8988T (cell line): ENCODE results near the gene LRG1.

ENCODE experiments used
- DNase-seq: peaks from one replicate; pipeline ENCODE4 v3.0.0; 2011

Gene LRG1

DNA sequence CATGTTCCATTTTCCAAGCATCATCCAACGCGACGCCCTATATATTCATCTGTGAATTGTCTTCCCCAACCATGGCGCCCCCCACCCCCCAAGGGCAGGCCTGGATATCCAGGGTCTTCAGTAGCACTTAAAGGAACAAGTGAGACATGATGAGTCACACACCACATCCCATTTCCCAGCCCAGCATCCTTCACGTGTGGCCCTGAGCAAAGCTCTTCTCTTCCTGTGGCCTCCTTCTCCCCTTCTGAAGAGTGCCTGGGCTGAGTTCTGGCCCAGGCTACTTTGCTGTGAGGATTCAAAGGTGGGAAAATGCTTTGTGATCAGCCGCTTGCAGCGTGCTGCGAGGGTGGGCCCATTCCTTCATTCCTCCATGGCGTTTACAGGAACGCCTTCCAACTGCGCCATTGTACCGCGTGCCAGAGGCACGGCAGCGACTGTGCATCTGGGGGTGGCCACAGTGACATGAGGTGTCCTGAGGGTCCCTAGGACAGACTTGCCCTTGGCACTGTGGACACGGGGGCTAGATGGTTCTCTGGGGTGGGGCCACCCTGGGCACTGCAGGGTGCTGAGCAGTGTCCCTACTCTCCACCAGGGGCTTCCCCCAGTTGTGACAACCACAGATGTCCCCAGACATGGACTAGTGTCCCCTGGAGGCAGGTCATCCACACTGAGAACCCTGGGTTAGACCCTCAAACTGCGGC lies 33.2 kb downstream of the LRG1 start:
- no peak for DNase-seq

DNA sequence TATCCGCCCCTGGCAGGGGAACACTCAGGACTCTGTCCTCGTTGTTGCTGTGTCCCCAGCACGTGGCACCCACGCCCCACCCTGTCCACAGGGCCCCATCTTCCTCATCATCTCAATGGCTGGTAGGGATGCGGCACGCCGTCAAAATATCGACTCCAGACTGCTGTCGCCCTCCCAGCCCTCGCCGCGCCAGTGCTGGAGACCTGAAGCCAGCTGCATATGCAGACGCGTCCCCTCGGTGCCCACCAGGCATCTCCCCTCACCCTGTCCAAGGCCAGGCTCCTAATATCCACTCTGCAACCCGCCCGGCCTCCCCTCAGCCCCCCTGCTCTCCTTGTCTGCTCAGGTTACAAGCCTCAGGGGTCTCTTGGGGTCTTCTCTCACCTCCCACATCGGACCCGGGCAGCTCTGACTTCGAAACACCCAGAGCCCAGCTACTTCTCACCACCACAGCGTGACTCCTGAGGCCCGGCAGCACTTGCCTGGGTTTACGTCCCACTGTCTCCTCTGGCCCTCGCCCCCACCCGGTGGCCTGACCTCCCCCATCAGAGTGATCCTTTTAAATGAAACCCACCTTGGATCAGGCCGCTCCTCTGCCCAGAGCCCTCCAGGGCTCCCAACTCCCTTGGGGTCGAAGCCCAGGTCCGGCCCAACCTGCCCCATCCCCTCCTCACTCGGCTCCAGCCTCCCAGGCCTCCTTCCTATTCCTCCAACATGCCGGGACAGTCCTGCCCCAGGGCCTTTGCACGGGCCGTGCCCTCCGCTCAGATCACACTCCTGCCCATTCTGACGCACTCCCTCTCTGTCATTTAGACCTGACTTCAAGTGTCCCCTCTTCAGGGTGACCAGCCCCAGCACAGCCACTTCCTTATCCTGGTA lies 34.0 kb downstream of the LRG1 start:
- DNase-seq, result no peak

DNA sequence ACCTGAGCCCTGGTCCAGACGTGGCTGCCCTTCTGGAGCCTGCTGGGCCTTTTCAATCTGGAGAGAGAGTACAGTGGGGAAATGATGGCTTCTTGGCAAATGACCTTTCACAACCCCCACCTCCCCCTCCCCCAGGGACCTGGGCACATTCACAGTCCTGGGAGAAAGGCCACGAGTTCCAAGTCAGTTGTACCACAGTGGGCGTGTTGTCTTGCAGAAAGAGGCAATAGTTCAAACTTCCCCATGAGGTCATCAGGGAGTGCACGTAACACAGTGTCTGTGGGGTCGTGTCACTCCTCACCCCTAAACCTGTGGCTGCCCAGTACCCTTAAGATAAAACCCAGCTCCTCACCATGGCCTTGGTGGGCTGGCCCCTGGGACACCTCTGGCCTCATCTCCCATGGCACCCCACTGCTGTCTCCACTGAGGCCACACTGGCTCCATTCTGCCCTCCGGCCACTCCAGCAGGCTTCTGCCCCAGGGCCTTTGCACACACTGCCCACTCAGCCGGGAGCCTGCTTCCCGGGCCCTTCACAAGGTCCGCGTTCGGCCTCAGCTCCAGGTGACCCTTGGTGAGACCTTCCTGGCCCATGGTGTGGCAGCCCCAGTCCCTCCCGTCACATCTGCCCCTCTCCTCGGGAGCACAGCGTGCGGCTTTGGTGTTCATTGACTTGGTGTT lies 34.8 kb downstream of the LRG1 start:
- DNase-seq, result no peak

DNA sequence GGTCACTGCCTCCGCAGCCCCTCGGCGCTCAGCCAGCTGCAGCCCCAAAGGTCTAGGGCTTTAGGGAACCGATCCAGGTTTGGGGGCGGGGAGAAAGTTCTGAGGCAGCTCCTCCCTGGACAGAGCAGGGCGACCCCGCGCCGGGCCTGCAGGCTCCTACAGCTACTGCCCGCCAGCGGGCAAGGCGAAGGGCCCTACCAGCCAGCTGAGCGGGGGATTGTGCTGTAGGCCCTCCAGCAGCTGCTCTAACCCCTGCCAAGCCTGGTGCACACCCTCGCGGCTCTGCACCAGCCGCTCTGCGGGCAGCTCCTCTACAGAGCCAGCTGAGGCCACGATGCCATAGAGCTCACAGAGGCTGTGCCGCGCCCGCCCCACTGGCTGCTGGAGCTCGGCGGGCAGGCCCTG lies 35.5 kb downstream of the LRG1 start:
- no peak for DNase-seq

DNA sequence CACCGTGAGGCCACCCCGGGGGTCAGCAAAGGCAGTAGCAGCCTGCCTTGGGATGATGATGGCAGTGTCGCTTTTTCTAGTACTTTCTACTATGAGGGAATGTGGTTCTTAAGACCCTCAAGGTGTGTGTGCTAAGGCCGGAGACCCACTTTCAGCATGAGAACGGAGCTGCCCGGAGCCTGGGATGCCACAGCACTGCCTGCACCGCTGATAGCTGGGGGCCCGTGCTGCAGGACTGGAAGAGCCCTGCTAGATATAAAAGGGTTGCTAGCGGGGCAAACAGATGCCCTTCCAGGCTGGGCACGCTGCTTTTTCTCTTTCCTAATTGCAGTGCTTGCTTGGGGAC lies 36.0 kb downstream of the LRG1 start:
- no peak for DNase-seq

DNA sequence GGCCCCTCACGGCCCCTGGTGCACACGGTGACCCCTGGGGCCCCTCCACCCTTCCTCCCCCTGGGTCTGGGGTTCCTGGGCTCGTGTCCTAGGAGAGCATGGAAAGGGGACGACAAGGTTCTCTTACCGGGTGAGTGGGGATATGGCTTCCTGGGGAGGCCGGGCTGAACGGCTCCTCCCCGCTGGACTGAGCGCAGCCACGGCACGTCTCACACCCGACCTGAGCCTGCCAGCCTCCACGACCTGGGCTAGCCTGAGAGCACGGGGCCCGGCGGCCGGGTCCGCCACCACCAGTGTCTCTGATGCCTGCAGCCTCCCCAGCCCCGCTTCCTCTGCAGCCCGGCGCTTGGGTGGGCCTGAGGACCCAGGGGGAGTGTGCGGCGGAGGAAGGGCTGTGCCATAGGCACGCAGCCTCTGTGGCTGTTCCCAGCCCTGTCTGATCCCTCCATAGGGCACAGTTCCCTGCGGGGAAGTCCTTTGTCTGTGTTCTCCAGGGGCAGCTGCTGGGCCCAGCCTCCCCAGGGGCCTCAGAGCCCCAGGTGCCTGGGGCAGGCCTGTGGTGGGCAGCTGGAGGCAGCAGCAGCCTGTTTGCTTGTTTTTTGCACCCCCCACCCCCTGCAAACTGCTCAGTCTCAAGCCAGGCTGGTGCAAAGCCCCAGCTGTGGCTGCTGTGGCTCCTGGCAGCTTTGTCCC lies 36.6 kb downstream of the LRG1 start:
- DNase-seq, result no peak

DNA sequence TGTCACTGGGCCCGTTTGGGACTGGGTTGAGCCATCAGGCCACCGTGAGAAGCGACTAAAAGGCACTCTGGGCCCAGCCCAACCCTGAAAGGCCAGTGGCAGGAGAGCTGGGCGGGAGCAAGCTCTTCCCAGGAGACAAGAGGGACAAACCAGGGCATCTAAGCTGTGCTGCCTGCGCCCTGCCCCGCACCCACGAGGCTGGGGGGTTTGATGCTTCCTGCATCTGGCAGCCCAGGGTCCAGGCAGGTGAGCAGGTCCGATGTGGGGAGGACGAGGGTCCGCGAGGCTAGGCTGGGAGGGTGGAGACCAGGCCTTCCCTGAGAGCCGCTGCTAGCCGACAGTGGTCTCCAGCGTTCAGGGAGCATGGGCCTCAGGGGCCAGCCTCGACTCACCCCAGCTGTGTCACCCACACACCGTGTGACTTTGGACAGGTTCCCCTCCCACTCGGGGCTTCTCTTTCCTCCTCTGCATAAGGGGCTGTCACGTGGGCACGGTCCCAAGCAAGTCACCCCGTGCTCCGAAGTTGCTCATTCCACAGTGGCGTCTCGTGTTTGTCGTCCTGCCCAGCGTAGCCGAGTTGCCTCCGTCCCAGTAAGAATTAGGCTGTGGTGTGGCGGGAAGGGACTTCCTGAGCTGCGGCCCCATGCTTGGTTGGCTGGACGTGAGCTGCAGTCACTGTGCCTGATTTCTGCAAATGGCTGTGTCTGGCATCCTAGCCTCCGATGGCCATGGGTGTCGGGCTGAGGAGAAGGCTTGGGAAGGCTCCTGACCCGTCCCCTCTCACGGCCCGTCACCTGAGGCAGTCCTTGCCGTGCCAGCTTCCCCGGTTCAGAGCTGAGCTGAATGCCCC lies 37.3 kb downstream of the LRG1 start:
- no peak for DNase-seq

DNA sequence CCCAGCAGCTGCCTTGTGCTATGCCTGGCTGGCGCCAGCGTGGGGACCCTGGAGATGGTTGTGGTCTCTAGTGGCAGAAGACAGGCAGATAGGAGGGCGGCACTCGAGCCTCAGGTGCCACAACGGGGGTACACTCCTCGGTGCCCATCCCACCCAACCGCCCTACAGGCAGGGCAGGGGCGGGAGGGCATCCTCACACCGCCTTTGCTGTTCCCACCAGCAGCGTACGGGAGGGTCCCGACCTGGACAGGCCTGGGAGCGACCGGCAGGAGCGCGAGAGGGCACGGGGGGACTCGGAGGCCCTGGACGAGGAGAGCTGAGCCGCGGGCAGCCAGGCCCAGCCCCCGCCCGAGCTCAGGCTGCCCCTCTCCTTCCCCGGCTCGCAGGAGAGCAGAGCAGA lies 38.1 kb downstream of the LRG1 start:
- DNase-seq, result no peak

DNA sequence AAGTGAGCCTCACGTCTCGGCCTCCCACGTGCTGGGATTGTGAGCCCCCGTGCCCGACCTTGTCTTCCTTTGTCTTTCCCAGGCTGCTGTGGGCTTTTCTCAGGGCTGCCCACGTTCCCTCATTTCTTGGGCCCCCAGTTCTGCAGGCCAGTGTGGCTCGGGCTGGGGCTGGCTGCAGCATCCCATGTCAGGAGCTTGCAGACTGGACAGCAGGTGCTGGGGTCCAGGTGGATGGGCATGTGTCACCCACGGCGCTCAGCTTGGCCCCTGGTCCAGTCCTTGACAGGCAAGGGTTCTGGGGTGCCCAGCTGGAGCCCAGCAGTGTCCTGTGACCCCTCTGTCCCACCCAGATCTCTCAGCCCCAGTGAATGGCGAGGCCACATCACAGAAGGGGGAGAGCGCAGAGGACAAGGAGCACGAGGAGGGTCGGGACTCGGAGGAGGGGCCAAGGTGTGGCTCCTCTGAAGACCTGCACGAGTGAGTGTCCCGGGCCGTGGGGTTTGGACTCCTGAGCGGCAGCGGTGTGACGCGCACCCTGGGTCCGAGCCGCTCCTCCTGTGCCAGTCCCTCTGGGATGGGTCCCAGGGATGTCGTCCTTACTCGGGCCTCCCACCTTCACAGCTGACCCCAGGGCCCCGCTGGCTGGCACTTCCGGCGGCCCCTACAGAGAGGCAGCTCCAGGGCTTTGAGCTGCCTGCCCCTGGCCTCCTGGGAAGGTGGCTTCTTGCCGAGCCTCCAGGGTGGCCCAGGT lies 38.8 kb downstream of the LRG1 start:
- no peak for DNase-seq

DNA sequence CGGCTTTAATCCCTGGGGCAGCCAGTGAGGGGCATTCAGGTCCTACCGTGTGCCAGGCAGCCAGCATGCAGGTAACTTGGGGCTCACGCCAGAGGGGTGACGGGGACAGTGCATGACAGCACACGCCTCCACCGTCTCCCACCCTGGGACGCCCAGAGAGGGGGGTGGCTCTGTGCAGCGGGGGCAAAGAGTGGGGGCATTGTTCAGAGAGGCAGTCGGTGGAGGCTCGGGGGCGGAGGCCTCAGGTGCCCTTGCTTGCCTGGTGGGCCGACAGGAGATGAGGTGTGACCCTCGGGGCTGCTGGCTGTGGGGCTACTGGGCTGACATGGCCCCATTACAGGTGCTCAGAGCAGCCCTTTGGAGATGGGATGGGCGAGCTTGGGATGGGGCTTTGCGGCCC lies 40.0 kb downstream of the LRG1 start:
- DNase-seq, result no peak

DNA sequence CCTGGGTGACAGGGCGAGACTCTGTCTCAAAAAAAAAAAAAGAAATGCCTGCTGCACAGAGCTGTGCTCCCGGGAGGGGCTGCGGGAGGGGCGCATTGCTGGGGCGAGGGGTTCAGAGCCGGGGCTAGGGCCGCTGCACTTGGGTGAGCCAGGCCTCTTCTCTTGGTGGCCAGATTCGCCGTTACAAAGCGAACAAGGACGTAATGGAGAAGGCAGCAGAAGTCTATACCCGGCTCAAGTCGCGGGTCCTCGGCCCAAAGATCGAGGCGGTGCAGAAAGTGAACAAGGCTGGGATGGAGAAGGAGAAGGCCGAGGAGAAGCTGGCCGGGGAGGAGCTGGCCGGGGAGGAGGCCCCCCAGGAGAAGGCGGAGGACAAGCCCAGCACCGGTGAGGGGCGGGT lies 40.5 kb downstream of the LRG1 start:
- no peak for DNase-seq

DNA sequence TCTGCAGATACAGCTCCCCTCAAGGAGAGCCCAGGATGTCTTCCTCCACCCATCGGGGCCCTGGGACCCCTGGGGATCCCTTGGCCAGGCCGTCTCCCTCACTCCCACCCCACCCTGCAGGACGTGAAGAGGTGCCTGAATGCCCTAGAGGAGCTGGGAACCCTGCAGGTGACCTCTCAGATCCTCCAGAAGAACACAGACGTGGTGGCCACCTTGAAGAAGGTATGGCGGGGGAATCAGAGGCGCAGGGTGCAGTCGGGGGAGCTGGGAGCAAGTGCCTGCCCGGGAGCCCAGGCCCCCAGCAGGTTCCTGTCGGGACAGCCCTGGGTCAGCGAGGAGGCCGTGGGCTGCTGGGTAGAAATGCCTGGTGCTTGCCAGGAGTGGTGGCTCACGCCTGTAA lies 41.1 kb downstream of the LRG1 start:
- DNase-seq, result no peak

DNA sequence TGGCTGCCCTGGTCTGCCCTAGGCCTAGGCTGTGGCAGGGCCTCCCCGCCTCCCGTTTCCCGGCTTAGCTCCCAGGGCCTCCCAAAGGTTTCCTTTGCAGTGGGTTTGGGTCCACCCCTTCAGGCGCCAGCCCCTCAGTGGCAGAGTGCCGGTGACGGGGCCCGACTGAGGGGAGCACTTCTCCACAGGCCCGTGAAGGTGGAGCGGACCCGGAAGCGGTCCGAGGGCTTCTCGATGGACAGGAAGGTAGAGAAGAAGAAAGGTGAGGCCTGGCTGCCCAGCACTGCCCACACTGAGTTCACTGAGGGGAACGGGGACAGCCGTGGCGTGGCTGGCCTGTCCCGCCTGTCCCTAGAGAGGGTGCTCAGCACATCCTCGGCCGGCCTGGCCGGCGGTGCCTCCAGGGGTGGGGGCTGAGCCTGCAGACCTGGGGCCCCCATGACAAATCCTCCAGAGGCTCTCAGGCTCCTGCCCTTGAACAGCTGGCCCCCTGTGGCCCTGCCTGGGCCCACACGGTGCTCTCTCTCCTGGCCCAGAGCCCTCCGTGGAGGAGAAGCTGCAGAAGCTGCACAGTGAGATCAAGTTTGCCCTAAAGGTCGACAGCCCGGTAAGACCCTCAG lies 42.0 kb downstream of the LRG1 start:
- no peak for DNase-seq

DNA sequence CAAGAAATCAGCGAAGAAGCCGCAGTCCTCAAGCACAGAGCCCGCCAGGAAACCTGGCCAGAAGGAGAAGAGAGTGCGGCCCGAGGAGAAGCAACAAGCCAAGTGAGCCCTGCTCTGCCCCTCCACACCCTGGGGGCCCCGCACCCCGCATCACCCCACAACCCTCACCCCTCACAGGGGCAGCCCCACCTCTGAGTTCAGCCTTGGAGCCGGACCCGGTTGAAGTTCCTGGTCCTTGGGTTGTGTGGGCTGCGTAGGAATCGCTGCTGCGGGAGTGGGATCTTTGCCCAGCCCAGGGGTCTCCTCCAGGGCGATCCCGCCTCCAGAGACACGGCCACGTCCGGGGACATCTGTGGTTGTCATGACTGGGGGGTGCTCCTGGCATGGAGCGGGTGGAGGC lies 43.5 kb downstream of the LRG1 start:
- no peak for DNase-seq

DNA sequence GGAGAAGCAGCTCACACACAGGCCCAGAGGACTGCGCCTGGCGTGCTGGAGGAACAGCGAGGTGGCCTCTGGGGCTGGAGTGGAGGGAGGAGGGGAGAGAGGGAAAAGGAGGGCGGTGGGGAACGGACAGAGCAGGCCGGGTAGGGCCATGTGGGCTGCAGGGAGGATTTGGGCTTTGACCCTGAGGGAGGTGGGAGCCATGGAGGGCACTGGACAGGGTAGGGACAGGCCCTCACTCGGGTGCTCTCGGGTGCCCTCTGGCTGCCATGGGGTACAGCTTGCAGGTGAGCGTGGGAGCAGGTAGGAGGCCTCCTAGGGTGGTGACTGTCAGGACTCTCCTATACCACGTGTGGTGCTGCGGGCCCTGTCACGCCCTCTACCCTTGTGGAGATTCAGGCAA lies 44.4 kb downstream of the LRG1 start:
- peak; percentile 84 for DNase-seq

DNA sequence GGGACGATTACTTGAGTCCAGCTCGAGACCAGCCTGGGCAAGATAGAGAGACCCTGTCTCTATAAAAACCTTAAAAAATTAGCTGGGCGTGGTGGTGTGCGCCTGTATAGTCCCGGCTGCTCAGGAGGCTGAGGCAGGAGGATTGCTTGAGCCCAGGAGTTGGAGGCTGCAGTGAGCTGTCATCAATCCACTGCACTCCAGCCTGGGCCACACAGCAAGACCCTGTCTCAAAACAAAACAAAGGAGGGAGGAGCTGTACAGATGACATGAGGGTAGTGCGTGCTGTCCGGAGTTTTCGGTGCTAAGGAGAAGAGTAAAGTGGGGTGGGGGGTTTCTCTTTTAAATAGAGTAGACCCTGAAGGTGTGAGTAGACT lies 45.2 kb downstream of the LRG1 start:
- no peak for DNase-seq

DNA sequence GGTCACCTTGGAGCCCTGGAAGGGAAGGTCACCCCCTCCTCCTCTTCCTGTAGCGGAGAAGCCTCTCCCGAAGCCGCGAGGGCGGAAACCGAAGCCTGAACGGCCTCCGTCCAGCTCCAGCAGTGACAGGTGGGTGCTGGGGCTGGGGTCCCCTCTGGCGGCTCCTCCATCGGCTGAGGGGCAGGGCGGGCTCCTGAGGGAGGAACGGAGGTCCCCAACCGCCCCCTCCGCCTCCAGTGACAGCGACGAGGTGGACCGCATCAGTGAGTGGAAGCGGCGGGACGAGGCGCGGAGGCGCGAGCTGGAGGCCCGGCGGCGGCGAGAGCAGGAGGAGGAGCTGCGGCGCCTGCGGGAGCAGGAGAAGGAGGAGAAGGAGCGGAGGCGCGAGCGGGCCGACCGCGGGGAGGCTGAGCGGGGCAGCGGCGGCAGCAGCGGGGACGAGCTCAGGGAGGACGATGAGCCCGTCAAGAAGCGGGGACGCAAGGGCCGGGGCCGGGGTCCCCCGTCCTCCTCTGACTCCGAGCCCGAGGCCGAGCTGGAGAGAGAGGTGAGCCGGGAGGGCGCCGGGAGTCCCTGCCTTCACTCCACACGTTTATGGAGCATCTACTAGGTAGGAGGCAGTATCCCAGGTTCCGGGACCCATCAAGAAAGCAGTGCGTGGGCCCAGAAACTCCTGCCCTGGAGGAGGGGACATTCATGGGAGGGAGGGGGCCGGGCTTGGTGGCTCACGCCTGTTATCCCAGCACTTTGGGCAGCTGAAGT lies 45.7 kb downstream of the LRG1 start:
- no peak for DNase-seq

DNA sequence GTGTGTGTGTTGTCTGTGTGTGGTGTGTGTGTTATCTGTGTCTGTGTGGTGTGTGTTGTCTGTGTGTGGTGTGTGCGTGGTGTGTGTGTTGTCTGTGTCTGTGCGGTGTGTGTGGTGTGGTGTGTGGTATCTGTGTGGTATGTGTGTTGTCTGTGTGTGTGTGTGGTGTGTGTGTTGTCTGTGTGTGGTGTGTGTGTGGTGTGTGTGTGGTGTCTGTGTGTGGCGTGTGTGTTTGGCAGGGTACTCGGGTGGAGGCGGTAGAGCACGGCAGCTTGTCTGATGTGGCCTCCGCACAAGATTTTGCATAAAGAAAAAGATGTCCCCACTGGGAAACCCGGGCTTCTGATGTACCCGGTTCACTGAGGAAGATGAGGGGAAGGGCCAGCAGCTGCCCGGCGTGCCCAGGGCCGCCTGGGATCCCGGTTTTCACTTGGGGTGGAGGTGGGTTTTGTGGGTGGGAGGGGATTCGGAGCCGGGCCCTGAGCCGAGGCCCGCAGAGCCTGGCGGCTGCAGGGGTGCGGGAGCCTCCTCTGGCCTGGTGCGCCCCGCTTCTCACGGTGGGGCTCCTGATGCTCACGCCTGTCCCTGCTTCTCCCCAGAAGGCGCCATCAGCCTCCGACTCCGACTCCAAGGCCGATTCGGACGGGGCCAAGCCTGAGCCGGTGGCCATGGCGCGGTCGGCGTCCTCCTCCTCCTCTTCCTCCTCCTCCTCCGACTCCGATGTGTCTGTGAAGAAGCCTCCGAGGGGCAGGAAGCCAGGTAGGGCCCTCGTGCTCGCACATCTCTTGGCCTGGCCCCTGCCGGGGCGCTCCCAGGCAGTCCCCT lies 46.5 kb downstream of the LRG1 start:
- DNase-seq, result no peak

DNA sequence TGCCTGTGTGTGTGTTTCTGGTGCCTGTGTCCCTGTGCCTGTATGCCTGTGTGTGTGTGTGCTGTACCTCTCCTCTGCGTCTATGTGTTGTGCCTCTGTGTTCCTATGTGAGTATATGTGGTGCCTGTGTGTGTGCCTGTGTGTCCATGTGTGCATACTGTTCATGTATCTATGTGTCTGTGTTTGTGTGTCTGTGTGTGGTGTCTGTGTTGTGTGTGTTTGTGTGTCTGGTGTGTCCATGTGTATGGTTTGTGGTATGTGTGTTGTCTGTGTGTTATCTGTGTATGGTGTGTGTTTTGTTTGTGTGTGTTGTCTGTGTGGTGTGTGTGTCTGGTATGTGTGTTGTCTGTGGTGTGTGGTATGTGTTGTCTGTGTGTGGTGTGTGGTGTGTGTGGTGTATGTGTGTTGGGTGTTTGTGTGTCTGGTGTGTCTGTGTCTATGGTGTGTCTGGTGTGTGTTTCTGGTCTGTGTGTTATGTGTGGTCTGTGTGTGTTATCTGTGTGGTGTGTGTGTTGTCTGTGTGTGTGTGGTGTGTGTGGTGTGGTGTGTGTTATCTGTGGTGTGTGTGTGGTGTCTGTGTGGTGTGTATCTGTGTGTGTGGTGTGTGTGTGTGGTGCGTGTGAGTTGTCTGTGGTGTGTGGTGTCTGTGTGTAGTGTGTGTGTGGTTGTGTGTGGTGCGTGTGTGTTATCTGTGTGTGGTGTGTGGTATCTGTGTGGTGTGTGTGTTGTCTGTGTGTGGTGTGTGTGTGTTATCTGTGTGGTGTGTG lies 47.3 kb downstream of the LRG1 start:
- DNase-seq, result no peak
